Right forelimb (tissue), 1 donor: ENCODE results near the gene COL6A2.
"Not testable (repeated sequence)": the region's sequence is repeated elsewhere in the genome, so short reads cannot be mapped to it uniquely, and the experiment has no call there.

Source experiments
- DNase-seq: peaks from one replicate; pipeline ENCODE4 v3.0.0-alpha.2; 2018

Gene COL6A2

DNA sequence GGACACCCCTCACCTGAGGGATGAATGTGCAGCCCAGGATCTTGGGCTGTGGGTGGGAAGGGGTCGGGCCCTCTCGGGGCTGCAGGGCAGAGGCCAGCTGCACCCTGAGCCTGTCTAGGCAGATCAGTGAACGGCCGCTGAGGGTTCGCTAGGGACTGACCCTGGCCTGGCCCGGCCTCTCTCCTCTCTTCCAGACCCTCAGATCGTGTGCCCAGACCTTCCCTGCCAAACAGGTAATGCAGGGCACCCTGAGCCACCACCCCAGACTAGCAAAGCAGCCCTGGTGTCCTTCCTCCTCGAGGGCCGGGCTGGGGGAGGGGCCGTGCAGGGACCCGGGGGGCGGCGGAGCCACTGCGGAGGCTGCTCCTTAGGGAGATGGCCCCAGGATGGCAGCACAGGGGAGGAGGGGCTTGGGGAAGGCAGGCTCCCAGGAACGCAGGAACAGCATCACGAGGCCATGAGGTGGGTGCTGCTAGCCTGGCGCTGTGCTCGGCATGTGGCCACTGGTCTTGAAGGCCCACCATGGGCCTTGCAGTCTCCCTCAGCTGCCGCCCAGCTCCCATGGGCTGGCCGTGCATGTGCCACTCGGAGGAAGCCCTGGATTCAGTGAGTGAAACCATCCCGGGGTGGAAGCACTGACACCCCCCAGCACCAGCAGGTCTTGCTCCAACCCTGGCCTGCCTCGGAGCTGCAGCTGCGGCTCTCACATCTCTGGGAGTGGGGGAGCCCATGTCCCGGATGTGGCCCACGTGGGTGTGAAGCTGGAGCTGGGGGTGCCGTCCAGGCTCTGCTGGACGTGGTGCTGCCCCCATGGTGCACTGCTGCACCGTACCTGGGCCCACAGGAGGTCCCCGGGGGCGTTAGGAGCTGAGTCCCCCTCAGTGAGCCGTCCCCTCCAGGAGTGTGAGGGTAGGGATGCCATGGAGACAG lies 28.7 kb downstream of the COL6A2 start:
- DNase-seq: peak; percentile 44

DNA sequence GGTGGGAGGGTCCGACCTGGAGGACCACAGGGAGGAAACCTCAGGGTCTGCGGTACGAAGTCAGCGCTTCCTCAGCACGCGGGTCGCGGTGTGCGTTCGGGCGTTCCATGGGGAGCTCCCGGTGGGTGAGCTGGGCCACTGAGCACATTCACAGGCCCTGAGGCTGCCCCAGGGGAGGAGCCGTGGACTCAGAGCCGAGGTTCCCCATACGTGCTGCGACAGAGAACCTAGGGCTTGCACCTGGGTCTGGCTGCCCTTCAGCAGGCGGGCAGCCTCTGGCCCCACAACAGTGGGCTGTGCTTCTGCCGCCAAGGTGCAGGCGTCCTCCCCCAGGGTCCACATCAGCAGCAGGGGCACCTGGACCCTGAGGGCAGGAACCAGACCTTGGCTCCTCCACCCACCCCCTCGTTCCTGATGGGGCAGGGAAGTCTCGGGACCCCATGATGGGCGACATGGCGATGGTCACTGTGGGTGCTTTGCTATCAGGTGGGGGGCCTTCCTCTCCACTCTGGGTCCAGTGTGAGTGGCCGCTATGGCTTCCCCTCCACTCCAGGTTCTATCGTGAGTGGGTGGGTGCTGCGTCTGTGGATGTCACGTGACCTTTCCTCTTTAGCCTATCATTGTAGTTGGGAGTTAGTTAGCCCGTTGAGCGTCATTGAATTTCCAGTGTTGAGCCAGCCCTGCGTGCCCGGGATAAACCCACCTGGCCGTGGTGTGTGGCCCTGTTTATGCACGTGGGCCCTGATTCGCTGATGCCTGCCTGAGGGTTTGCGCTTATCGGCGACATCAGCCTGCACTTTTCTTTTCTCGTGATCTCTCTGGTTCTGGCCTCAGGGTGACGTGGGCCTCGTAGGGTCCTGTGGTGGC lies 29.6 kb downstream of the COL6A2 start:
- DNase-seq: peak; percentile 45

DNA sequence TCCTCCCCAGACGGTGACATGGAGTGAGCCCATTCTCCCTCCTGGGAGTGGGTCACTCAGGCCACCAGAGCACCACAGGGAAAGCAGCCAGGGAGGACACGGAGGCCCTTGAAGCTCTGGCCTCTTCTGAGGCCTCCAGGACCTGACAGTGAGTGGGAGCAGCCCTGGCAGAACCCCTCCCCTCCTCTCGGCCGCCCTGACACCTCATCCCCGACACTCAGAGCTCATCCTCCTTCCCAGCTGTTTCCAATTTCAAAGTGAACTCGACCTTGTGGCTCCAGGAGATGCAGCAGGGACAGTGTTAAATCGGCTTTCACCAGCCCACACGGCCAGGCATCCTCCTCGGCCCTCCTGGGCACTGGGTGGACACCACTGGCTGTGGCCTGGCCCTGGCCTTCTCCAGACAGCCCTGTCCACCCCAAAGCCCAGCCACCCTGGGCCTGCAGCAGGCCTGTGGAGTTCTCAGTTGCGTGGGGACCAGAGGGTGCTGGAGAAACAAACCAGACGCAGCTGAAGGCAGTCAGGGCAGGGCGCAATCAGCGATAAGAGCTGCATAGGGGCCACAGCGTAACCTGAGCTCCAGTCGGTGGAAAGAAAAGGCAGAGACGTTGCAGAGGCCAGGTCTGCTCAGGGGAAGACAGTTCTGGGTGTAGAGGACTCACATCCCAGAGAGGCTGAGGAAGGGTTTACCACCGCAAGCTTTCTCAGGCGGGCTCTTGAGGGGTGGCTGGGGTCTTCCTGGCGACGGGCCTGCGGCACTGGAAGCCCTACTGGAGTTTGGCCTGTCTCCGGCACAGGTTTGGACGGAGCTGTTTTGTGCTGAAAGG lies 30.4 kb downstream of the COL6A2 start:
- DNase-seq: peak; percentile 54

DNA sequence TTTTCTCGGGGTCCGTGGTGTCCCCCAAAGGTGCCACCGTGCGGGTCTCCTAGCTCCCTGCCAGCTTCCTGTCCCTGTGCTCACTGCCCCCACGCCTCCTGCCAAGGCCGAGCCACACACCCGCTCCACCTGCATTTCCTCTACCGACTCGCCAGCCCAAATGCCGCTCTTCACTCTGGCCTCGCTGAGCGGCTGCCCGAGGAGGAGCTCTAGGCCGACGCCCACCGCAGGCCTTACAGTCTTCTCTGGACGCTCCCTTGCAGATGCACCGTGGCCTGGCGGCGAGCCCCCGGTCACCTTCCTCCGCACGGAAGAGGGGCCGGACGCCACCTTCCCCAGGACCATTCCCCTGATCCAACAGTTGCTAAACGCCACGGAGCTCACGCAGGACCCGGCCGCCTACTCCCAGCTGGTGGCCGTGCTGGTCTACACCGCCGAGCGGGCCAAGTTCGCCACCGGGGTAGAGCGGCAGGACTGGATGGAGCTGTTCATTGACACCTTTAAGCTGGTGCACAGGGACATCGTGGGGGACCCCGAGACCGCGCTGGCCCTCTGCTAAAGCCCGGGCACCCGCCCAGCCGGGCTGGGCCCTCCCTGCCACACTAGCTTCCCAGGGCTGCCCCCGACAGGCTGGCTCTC lies 31.1 kb downstream of the COL6A2 start:
- no peak for DNase-seq

DNA sequence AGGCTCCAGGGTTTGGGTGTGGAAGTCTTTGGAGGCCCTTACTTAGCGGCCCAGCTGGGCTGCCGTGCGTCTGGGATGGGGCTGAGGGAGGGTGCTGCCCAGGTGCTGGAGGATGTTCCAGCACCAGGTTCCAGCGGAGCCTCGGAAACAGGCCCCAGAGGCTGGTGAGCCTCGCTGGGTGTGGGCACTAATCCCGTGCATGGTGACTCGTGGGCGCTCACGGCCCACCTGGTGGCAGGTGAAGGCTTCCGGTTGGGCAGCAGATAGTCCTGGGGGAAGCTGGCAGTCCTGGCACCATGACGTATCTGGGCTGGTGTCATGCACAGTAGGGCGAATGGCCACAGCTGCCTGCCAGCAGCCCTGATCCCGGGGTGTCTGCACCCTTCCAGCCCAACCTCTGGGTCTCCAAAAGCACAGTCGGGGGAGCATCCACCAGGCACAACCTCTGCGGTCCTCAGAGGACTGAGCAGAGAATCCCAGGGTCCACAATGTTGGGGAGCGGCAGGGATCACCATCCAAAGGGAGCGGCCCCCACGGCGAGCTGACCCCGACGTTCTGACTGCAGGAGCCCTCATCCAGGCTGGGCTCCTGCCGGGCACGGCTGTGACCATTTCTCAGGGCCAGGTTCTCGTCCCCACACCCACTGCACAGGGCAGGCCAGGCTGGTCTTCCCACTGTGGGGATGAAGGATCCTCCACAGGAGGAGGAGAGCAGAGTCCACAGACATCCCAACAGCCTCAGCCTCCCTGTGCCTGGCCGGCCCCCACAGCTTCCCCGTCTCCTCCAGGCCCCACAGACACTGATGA lies 32.1 kb downstream of the COL6A2 start:
- DNase-seq: no peak

DNA sequence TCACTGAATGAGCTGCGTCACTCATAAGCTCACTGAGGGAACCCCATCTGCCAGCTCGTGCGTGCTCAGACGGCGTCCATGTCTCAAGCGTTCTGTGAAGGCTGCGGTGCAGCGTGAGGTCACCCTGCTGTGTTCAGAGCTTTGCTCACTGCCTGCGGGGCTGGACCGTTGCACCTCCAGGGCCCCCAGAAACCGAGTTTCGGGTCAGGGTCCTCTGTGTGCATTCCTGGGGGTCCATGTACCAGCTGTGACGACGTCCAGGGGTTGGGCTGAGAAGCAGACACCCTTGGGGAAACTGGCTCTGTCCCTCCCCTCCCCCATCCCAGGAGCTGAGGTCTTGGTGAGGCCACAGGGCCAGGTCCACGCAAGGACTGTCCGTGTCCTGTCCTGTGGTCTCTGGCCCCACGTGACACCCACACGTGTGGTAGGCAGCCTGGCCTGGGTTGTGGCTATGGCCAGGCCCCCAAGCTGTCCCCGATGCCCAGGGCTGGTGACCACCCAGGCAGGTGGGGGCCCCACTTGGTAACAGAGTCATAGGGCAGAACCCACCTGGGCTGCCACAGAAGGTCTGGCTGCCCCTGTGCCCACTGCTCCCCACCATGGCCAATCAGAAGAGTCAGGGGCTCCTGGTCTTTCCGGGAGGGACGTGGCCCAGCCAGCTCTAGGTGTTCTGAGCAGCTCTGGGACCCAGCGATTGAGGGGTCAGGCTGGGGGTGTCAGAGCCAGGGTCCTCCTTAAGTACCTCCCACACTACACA lies 33.1 kb downstream of the COL6A2 start:
- no peak for DNase-seq

DNA sequence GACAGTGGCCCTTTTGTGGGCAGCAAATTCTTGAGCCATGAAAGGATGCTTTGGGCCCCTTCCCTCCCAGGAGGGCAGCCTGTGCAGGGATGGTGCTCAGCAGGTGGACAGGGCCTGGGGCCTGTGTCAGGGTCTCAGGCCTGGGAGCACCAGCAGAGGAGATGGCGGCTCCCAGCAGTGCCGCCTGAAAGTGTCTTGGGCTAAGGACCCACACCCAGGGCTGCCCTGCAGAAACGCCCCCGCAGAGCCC lies 33.6 kb downstream of the COL6A2 start:
- DNase-seq: no peak

DNA sequence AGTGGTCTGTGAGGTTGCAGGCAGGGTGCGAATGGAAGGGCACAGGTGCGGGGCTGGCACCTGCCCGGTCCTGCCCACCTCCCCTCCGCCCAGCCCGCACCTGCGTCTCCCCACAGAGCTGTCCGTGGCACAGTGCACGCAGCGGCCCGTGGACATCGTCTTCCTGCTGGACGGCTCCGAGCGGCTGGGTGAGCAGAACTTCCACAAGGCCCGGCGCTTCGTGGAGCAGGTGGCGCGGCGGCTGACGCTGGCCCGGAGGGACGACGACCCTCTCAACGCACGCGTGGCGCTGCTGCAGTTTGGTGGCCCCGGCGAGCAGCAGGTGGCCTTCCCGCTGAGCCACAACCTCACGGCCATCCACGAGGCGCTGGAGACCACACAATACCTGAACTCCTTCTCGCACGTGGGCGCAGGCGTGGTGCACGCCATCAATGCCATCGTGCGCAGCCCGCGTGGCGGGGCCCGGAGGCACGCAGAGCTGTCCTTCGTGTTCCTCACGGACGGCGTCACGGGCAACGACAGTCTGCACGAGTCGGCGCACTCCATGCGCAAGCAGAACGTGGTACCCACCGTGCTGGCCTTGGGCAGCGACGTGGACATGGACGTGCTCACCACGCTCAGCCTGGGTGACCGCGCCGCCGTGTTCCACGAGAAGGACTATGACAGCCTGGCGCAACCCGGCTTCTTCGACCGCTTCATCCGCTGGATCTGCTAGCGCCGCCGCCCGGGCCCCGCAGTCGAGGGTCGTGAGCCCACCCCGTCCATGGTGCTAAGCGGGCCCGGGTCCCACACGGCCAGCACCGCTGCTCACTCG lies 34.1 kb downstream of the COL6A2 start:
- no peak for DNase-seq

DNA sequence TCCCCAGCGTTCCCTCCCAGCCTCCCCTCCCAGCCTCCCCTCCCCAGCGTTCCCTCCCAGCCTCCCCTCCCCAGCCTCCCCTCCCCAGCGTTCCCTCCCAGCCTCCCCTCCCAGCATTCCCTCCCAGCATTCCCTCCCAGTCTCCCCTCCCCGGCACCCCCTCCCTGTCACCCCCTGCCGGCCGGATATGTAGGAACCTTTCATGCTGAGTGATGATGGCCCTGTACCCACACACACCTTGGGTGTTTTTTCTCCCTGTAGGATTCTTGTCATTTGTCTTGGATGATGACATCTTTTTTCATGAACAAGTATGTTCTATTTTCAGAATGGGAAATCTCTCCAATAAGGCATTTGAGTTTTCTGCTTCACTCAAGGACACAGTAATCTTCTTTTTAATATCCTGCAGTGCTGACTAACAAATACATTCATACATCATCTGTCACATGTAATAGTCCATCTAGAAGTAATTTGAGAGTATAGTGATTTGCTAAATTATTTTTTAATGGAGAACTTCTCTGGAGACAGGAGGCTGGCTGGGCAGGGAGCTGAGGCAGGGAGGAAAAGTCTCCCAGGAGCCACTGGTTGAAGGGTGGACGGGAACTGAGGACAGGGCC lies 38.0 kb downstream of the COL6A2 start:
- no peak for DNase-seq

DNA sequence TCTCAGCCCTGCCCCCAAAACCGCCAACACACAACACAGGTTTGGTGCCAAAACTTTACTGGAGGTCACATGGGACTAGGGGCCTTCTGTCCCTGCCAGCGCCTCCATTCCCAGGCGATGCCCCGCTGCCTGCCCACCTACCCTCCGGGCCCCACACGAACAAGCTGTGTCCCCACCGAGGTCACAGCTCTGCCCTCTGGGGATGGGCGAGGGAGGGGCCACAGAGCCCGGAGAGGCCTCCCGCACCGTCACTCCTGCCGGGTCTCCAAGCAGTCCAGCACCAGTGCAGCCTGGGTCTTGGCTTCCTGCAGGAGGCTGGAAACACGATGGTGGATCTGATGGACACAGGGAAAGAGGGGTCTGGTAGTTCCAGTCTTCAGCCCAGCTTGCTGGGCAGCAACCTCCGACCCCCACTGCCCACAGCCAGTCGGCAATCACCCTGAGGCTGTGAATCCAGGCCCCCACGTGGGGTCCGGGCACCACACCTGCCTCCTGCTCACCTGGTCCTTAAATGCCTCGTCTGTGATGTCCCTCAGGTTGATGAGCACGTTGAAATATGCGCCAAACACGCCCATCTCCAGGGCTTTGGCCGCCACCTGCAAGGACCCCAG lies 38.9 kb downstream of the COL6A2 start:
- DNase-seq: no peak

DNA sequence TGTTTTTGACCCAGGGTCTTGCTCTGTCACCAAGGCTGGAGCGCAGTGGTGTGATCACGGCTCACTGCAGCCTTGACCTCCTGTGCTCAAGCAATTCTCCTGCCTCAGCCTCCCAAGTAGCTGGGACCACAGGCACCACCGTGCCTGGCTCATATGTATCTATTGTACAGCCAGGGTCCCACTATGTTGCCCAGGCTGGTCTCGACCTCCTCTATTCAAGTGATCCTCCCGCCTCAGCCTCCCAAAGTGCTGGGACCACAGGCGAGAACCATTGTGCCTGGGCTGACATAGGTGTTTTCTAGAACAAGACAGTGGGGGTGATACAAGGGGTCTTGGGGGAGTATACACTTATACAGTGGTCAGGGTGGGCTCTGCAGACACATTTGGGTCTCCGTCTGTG lies 40.0 kb downstream of the COL6A2 start:
- DNase-seq: no peak

DNA sequence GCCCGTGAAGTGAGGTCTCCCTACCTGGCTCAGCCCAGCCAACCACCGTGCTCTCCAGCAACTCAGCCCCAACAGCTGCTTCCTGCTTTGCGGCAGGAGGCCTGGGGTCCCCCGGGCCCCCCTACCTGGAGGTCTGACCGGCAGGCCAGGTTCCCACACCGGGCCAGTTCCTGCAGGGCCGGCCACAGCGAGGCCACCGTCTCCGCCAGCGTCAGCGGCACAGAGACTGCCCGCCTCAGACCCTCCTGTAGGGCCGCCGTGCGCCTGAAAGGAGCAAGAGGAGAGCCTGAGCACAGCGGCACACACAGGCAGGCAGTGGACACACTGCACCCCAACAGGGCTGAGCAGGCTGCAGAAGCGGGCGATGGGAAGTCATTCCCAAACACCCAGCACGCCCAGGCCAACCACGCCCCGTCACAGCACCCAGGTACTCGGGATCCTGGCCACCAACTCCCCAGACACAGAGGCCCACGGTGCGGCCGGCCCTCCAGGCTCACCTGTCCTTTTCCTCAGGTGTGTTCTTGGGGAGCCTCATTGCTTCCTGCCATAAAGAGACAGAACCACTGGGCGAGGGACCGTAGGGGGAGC lies 40.6 kb downstream of the COL6A2 start:
- DNase-seq: no peak

DNA sequence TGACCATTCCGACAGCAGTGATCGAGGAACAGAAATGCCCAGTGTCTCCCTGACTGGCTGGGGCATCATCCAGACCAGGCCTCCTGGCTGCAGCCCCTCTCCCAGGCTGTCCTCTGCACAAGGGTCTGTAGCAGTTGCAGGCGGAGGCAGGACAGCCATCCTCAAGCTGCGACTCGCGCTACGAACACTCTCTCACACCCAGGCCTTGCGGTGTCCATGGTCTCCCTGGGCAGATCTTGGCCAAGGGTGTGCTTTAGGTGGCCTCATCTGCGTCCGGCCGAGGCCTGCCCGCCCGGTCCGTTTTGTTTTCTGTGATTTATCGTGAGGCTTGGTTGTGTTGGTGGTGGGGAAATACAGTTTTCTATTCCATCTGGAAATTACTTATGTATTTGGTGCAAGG lies 41.8 kb downstream of the COL6A2 start:
- no peak for DNase-seq

DNA sequence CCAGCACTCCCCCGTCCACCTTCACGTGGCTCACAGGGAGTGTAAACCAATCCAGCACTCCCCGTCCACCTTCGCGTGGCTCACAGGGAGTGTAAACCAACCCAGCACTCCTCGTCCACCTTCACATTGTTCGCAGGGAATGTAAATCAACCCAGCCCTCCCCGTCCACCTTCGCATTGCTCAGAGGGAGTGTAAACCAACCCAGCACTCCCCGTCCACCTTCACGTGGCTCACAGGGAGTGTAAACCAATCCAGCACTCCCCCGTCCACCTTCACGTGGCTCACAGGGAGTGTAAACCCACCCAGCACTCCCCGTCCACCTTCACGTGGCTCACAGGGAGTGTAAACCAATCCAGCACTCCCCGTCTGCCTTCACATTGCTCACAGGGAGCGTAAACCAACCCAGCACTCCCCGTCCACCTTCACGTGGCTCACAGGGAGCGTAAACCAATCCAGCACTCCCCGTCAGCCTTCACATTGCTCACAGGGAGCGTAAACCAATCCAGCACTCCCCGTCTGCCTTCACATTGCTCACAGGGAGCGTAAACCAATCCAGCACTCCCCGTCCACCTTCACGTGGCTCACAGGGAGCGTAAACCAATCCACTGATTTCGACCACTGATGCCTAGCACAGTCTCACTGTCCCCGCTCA lies 42.6 kb downstream of the COL6A2 start:
- DNase-seq: not testable (repeated sequence)

DNA sequence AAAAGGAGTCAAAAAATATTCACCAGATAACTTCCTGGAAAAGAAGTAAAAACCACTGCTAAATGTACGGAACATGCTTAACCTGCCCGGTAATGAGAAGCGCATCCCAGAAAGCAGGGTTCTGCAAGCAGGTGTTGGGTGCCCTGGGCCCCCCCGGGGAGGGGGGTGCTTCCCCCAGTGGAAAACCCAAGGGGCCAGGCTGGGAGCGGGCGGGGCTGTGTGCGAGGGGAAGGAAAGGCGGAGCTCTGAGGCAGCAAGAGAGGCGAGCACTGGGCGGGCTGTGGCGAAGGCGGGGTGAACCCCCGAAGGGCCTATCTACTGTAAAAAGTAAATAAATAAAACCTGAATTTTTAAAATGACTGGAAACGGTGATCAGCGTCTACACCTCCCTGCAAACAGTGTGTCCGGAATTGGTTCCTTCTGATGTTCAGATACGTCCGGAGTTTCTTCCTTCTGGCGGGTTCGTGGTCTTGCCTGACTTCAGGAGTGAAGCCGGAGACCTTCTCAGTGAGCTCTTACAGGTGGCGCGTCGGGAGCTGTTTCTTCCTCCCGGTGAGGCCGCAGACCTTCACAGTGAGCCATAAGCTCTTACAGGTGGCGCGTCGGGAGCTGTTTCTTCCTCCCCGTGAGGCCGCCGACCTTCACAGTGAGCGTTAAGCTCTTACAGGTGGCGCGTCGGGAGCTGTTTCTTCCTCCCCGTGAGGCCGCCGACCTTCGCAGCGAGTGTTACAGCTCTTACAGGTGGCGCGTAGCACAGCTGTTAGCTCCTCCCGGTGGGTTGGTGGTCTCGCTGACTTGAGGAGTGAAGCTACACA lies 44.1 kb downstream of the COL6A2 start:
- no peak for DNase-seq

DNA sequence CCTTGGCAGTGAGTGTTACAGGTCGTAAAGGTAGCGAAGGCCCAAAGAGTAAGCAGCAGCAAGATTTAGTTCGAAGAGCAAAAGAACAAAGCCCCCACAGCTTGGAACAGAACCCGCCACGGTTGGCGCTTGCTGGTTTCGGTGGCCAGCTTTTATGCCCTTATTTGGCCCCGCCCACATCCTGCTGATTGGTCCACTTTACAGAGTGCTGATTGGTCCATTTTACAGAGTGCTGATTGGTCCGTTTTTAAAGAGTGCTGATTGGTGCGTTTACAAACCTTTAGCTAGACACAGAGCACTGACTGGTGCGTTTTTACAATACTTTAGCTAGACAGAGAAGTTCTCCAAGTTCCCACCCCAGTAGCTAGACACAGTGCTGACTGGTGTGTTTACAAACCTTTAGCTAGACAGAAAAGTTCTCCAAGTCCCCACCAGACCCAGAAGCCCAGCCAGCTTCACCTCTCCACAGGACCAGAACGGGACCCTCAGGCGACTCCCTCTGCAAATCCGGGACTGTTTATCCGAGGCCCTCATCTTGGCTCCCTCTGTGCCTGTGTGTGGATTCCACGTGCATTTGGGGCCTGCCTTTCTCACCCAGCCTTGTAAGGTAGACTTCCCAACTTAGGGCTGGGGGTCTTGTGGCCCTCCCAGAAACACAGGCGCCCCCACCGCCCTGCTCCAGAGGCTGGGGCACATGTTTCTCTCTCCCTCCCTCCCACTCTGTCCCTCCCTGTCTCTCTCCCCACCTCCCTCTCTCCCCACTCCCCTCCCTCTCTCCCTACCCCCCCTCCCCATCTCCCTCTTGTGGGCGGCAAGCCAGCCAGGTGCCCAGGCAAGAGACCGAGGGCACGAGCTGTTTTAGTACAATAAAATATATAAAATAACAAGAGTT lies 44.9 kb downstream of the COL6A2 start:
- DNase-seq: no peak
